Sciatic nerve (tissue), 2 donors: ENCODE measurements around the gene RASSF4. TPM values are rescaled to one million over a fixed set of nuclear protein-coding genes. Genes with fewer than 3 reads are reported as not detected.

ENCODE experiments used
- ATAC-seq: fragments of 200-7000 bp; cut with Tn5 transposase; one replicate; pipeline ENCODE4 v1.9.1; 2020; ENCODE audit warnings: mild to moderate bottlenecking, moderate library complexity
- DNase-seq: peaks from one replicate; pipeline ENCODE4 v3.0.0-alpha.2; 2020; ENCODE audit warnings: low spot score
- intact Hi-C: fragments of 100-400 bp; cut with DNase I; formaldehyde crosslinking; loops from one replicate; pipeline ENCODE4 v1.14.2; 2022
- total RNA-seq: library from RNA; stranded (reverse); fragmentation: NEBNext Ultra II Directional; extraction: Animal tissue kit (Norgen Biotek cat#: 25700); gene quantifications from one replicate; pipeline ENCODE4 v1.2.1, GENCODE V29; 2021
- donor health status: DM: no; HTN: no; CAD: no.
- donor health status: DM: no; HTN: no; CAD: no.

RASSF4 gene, protein sequence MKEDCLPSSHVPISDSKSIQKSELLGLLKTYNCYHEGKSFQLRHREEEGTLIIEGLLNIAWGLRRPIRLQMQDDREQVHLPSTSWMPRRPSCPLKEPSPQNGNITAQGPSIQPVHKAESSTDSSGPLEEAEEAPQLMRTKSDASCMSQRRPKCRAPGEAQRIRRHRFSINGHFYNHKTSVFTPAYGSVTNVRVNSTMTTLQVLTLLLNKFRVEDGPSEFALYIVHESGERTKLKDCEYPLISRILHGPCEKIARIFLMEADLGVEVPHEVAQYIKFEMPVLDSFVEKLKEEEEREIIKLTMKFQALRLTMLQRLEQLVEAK
- total RNA-seq: 63.7 TPM

DNA sequence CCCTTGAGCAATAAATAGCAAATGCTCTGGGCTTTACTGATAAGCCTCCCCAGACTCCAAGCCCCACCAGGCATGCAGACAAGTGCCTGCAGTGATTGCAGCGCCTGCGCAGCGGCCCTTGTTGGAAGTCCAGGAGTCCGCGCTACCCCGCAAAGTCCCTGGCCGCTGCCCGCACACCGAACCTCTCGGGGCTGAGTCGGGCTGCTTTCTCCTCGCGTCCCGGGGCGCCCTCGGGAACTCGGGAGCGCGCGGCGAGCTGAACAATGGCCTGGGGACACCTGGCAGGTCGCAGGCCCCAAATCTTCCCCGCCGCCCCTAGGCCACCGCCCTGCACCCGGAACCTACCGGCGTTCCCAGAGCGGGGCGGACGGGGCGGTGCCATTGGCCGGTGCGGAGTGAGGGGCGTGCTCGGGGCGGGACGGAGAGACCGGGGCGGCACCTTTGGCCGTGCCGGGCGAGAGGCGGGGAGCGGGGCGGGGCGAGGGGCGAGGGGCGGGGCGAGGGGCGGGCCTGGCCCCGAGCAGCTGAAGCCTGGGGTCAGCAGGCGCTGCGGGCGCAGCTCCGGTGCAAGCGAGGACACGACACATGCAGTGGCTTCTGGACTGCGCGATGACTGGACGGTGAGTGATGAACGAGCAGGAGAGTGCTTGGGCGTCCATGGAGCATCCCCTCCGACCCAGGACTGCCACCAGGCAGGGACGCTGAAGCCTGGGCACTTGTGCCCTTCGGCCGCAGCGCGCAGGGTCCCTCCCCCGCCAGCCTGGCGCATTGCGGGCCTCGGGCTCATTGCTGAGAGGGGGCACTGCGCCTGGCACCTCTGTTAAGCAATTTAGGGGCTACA is at the start of gene RASSF4:
RASSF4 (plus strand) TSS at position 556 of the 841 bp plus-strand sequence. CDS start 10,401 bp downstream, outside the sequence.
- peak; percentile 97 for DNase-seq
- intact Hi-C loops: no loop called here
- peak; percentile 91 for ATAC-seq

GRCh38 chr10:44909910-44910309 is 49.7 kb upstream of the RASSF4 start:
- intact Hi-C loops: no loop called here
- DNase-seq: no peak
- no peak for ATAC-seq

- intact Hi-C loops: no loop called here
- DNase-seq: no peak
Measured at GRCh38 chr10:44910602-44911001, 49.0 kb upstream of the RASSF4 start.

DNA sequence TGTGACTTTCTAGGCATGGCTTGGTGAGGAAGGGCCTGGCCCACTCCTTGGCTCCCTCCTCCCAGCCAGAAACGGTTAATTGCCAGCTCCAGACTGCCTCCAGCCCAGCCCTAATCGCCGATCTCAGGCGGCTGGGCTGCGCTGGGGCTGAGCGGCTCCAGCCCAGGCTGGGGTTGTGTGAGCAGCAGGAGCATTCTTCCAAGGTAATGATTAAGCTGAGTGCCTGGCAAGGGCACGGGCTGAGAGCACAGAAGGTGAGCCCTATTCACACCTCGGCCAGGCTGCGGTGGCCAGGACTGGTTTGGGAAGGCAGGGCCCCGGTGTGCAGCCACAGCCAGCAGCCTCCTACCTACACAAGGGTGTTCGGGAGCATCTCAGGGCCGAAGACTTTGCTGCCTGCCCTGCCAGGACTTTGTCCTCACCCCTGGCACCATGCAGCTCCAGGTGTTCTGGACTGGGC is 48.5 kb upstream of the RASSF4 start, which contains the start of gene TMEM72:
TMEM72 (plus strand) TSS at position 257 of the 460 bp plus-strand sequence; CDS start at position 433, 176 bp downstream.
- DNase-seq: no peak
- intact Hi-C loops: no loop called here
- ATAC-seq: peak; percentile 56

More at GRCh38 chr10:44910602-44911001, 49.0 kb upstream of the RASSF4 start:
- no peak for ATAC-seq

- intact Hi-C loops: no loop called here
- no peak for ATAC-seq
- DNase-seq: no peak
Measured at GRCh38 chr10:44911951-44912350, 47.7 kb upstream of the RASSF4 start.

DNA sequence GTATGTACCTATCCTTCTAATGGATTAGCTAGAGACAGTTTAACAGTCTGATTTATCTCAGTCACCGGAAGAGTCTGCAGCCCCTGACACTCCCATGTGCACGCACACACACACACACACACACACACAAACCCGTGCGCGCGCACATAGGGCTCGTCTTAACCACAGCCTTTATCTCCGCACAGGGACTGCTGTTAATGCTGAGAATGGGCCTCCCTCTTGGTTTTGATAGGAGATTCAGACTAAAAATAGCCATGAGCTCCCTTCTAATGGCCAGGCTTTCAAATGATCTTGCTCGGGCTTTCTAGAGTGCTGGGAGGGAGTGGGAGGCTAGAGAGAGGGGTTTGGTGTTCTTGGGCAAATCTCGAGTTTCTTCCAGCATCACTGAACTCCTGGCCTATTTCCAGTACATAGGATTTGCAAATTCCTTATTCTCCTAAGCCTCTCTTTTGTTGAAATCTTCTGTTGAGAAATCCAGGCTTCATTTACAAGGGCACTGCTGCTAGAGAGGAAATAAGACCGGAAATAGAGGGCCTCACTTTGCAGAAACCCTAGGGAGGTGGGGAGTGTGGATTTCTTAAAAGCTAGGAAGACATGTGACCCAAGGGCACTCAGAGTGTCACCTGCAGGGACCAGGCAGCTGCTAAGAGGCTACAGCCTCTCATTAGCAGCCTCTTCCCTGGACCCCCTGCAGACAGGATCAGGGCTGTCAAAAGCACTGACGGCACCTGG is 46.1 kb upstream of the RASSF4 start:
- ATAC-seq (no peak), DNase-seq (no peak)
- intact Hi-C loops: no loop called here

DNA sequence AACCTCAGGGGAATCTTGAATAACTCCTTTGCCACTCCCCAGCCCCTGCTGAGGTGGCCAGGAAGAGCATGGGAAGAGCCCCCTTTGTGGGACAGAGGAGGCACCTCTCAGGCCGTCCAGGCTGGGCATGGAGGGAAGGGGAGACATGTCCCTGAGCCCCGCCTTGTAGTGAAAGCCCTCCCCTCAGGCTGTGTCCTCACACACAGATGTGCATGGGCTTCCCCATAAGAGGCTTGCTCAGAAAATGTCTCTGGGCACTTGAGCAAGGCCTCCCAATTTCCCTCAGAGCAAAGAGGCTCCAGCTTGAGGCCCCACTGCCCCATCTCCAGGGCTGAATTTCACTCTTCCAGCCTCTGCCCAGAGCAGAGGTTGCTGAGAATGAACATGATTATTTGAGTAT is 44.7 kb upstream of the RASSF4 start:
- intact Hi-C loops: no loop called here
- ATAC-seq (no peak), DNase-seq (no peak)

DNA sequence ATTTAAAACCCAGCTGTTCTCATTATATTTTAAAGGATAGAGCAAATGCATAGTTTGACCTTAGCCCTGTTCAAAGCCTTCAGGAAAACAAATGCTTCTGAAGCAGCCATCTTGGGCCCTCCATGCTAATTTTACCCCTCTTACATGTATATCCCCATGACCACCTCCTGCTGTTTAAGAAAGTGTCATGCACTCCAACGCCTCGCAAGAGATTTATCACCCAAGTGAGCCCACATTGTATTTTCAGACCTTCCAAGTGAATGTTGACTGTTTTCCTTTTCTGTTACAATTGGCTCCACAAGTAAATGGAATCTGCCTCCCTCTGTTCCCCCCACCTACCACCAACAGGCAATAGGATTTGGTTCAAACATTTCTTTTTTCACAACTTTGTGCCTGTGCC is 43.2 kb upstream of the RASSF4 start:
- ATAC-seq (no peak), DNase-seq (no peak)
- intact Hi-C loops: no loop called here

DNA sequence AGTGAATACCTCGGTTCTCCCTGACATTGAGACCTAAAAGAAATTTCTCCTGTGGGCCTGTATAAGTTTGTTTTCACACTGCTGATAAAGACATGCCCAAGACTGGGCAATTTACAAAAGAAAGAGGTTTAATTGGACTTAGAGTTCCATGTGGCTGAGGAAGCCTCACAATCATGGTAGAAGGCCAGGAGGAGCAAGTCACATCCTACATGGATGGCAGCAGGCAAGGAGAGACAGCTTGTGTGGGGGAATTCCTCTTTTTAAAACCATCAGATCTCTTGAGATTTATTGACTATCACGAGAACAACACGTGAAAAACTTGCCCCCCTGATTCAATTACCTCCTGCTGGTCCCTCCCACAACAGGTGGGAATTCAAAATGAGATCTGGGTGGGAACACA is 41.8 kb upstream of the RASSF4 start:
- no peak for ATAC-seq
- no peak for DNase-seq
- intact Hi-C loops: no loop called here

DNA sequence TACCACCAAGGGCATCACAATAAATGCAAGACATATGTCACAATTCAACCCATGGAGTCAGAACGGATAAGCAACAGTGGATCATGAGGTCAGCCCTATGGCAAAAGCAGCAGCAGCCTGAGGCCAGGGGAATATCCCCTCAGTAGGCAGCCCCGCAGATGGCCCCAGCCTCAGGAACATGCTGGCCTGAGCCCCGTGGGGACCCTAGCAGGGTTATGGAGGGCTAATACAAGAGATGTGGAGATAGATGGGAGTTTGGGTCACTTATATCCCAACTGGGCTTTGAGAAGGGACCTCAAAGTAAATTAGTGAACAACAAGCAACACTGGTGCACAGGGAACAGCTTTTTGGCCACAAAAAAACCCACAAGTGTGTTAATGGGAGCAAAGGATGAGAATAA is 39.4 kb upstream of the RASSF4 start:
- intact Hi-C loops: no loop called here
- ATAC-seq (no peak), DNase-seq (no peak)

GRCh38 chr10:44921061-44921460 is 38.5 kb upstream of the RASSF4 start:
- ATAC-seq: no peak
- no peak for DNase-seq
- intact Hi-C loops: no loop called here

GRCh38 chr10:44921506-44921905 is 38.1 kb upstream of the RASSF4 start:
- no peak for DNase-seq
- intact Hi-C loops: no loop called here
- ATAC-seq: no peak

DNA sequence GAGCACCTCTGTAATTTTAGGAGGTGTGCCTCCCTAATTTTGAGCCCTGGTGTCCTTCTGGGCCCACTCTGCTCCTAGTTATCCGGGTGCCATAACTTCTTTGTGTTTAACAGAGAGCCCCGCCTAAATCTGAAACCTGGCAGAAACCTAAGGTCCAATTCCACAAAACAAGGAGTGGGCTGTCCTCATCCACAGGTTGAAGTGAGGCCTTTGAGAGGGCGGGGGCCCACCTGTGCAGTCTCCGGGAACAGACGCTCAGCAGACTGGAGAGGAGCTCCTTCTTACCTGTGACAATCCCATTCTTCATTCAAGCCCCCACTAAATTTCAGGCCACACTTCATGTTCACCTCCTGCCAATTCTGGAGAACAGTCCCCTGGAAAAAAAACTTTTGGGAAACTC is 37.6 kb upstream of the RASSF4 start:
- intact Hi-C loops: no loop called here

GRCh38 chr10:44922796-44923545 is 36.6 kb upstream of the RASSF4 start:
- ATAC-seq (no peak), DNase-seq (no peak)
- intact Hi-C loops: no loop called here

More for the DNA sequence above, 37.6 kb upstream of the RASSF4 start:
- ATAC-seq: no peak
- DNase-seq: no peak

DNA sequence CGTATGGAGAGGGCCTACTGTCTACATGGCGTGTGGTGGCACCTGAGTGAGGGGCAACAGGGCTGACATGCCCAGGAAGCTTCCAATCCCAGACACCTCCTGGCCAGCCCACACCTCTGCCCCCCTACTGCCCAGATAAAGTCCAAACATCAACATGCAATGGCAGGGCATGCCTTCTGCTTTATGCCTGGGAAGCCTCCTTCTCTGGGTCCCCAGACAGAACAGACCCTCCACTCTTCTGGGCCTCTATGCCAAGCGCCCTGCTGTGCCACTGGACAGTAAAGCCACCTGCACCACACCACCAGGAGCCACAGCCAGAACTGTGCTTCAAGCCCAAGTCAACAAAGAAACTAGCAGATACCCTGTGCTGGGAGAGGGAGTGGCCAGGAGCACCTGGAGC is 36.0 kb upstream of the RASSF4 start:
- ATAC-seq (no peak), DNase-seq (no peak)
- intact Hi-C loops: no loop called here

DNA sequence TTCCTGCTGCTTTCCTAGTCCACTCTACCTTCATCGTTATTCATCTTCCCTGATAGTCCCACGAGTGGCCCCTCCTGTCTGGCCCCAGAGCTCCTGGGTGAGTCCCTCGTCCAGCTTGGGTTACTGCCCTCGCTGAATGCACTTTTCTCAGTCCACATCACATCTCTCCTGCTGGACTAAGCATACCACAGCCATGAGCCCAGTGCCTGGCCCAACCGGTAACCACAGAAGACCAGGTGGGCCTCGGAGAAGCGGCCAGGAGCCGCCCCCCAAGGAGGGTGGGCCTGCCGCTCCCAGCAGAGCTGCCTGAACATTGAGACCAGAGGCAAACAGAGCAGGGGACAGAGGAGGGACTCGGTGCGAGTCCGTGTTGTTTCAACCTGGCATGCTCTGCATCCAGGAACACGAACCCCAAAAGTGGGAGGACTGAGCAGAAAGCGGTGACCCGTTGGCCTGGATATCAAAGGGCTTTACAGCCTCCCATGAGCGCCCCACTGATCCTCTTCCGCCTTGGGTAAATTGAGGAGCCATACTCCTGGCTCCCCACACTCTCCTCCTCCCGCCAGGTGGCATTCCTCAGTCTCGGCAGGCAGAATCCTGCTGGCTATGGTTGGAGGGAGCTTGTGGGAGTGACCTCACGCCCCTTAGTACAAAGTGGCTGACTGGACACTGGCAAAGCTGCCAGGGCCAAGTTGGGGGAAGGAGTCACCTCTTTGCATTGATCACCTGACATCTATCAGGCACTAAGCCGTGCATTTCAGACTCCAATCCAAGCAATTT is 35.2 kb upstream of the RASSF4 start:
- ATAC-seq (no peak), DNase-seq (no peak)
- intact Hi-C loops: no loop called here

- intact Hi-C loops: no loop called here
- no peak for DNase-seq
- ATAC-seq: no peak
Measured at GRCh38 chr10:44925224-44925623, 34.4 kb upstream of the RASSF4 start.
